Measurements from ENCODE around the gene GKAP1. TPM values are rescaled to one million over a fixed set of nuclear protein-coding genes. Genes with fewer than 3 reads are reported as not detected.

Gene GKAP1
- 13.1 TPM for total RNA-seq

GRCh38 chr9:83817356-83818278 is at the start of gene GKAP1:
TSS of gene GKAP1 (minus strand) at chr9:83817769. CDS start at chr9:83806517, 11,252 bp downstream.

DNA sequence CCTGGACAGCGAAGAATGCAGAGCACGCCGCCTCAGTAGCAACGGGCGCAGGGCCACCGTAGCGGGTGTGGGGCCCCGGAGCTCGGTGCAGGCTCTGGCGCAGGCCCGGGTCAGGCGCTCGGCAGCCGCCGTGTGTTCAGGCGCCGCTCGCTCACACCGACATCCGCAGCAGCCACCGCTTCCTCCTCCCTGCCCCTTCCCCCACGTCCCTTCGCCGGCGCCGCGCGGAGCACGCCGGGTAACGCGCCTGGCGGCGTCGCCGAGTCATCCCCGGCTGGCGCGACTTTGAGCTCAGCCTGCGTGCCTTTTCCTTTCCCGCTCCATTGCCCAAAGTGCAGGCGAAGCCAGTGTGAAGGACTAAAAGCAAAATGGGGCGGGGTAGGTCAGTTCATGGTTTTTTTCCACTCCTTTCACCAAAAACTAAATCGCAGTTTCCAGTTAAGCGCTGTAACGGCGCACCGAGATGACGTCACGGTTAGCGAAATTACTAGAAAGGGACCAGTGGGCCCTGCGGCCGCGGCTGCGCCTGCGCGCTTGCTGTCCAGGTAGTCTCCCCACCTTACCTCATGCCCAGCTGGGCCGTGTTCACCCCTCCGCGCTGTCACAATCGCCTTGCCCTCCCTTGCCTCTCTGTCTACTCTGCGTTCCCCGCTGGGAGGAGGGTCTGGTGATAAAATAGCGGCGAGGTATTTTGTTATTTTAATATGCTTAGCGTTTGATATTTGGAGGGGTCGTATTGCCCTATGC is 109.6 kb downstream of the GKAP1 start, which contains the start of gene UBQLN1:
TSS of gene UBQLN1 (minus strand) at position 191 of the 747 bp plus-strand sequence. CDS start 279 bp downstream, outside the sequence.

Other genes starting within 250 kb of the GKAP1 start
- gene IDNK, start 194.6 kb downstream of the GKAP1 start, total RNA-seq = 5.3 TPM
- gene UBQLN1, start 109.8 kb downstream of the GKAP1 start, total RNA-seq = 211 TPM
- 18.8 TPM for gene KIF27, start 103.7 kb upstream of the GKAP1 start, total RNA-seq
- 766 TPM for gene HNRNPK, start 162.4 kb upstream of the GKAP1 start, total RNA-seq
- 24.4 TPM for gene RMI1, start 163.0 kb upstream of the GKAP1 start, total RNA-seq